Activated gamma-delta T cell treated with anti-CD3 and anti-CD28 coated beads, Interleukin-2, amount 50 U/mL, for 16 hours (primary cell): ENCODE measurements around the gene NUF2.
"Not testable (repeated sequence)": the region's sequence is repeated elsewhere in the genome, so short reads cannot be mapped to it uniquely, and the experiment has no call there.

Experiments
- DNase-seq: peaks from one replicate; pipeline ENCODE4 v3.0.0-alpha.2; 2020; ENCODE audit warnings: low read depth

Gene NUF2

GRCh38 chr1:163335216-163335615, 13.5 kb downstream of the NUF2 start:
- DNase-seq: no peak

- no peak for DNase-seq
These were observed 15.9 kb downstream of the NUF2 start for GRCh38 chr1:163337631-163338030.

GRCh38 chr1:163346326-163346870, 24.6 kb downstream of the NUF2 start:
- DNase-seq: no peak

GRCh38 chr1:163347106-163347505, 25.4 kb downstream of the NUF2 start:
- no peak for DNase-seq

GRCh38 chr1:163351912-163352311, 30.2 kb downstream of the NUF2 start:
- DNase-seq: no peak

GRCh38 chr1:163357378-163357777, 35.6 kb downstream of the NUF2 start:
- no peak for DNase-seq

- DNase-seq: not testable (repeated sequence)
These were observed 36.4 kb downstream of the NUF2 start for GRCh38 chr1:163358172-163358571.

- DNase-seq: no peak
These were observed 39.6 kb downstream of the NUF2 start for GRCh38 chr1:163361123-163361934.

GRCh38 chr1:163365186-163365585, 43.4 kb downstream of the NUF2 start:
- DNase-seq: no peak

GRCh38 chr1:163366555-163366954, 44.8 kb downstream of the NUF2 start:
- DNase-seq: no peak

GRCh38 chr1:163367721-163368120, 46.0 kb downstream of the NUF2 start:
- no peak for DNase-seq

- no peak for DNase-seq
These were observed 50.8 kb downstream of the NUF2 start for GRCh38 chr1:163372576-163372975.

GRCh38 chr1:163378554-163378953, 56.8 kb downstream of the NUF2 start:
- no peak for DNase-seq

- no peak for DNase-seq
These were observed 58.0 kb downstream of the NUF2 start for GRCh38 chr1:163379801-163380200.

GRCh38 chr1:163381487-163382184, 59.9 kb downstream of the NUF2 start:
- no peak for DNase-seq

GRCh38 chr1:163382395-163382794, 60.6 kb downstream of the NUF2 start:
- DNase-seq: no peak

- no peak for DNase-seq
These were observed 65.4 kb downstream of the NUF2 start for GRCh38 chr1:163387146-163387545.

- DNase-seq: no peak
These were observed 67.2 kb downstream of the NUF2 start for GRCh38 chr1:163388970-163389369.

GRCh38 chr1:163395790-163396189, 74.0 kb downstream of the NUF2 start:
- no peak for DNase-seq

- no peak for DNase-seq
These were observed 75.9 kb downstream of the NUF2 start for GRCh38 chr1:163397451-163398200.

- DNase-seq: no peak
These were observed 77.2 kb downstream of the NUF2 start for GRCh38 chr1:163399001-163399400.

GRCh38 chr1:163399976-163400601, 78.3 kb downstream of the NUF2 start:
- DNase-seq: no peak
